HG03280 (cell line): ENCODE results near the gene CFAP20DC.
"Not testable (repeated sequence)": the region's sequence is repeated elsewhere in the genome, so short reads cannot be mapped to it uniquely, and the experiment has no call there.

Experiments used
- ATAC-seq: cut with Tn5 transposase; IDR thresholded peaks from one replicate; pipeline ENCODE4 v1.9.1; 2021; ENCODE audit warnings: mild to moderate bottlenecking, moderate library complexity; ENCODE audit not compliant: unreplicated experiment

Gene CFAP20DC

GRCh38 chr3:58824777-58825176 lies 225.0 kb downstream of the CFAP20DC start:
- no peak for ATAC-seq

GRCh38 chr3:58824285-58824684 lies 225.5 kb downstream of the CFAP20DC start:
- ATAC-seq = no peak

GRCh38 chr3:58806551-58807244 lies 243.1 kb downstream of the CFAP20DC start:
- not testable (repeated sequence) for ATAC-seq

- ATAC-seq = no peak
Measured at GRCh38 chr3:58804914-58805313, 244.9 kb downstream of the CFAP20DC start.

- no peak for ATAC-seq
Measured at GRCh38 chr3:58801541-58801940, 248.3 kb downstream of the CFAP20DC start.

GRCh38 chr3:58800940-58801339 lies 248.9 kb downstream of the CFAP20DC start:
- ATAC-seq = no peak

GRCh38 chr3:58800032-58800431 lies 249.8 kb downstream of the CFAP20DC start:
- no peak for ATAC-seq

GRCh38 chr3:58799271-58799670 lies 250.6 kb downstream of the CFAP20DC start:
- ATAC-seq = no peak

GRCh38 chr3:58798312-58798711 lies 251.5 kb downstream of the CFAP20DC start:
- ATAC-seq = no peak

GRCh38 chr3:58794750-58795149 lies 255.1 kb downstream of the CFAP20DC start:
- no peak for ATAC-seq

GRCh38 chr3:58793938-58794337 lies 255.9 kb downstream of the CFAP20DC start:
- ATAC-seq = no peak

- no peak for ATAC-seq
Measured at GRCh38 chr3:58792921-58793451, 256.8 kb downstream of the CFAP20DC start.

GRCh38 chr3:58789385-58789784 lies 260.4 kb downstream of the CFAP20DC start:
- ATAC-seq = no peak

GRCh38 chr3:58784888-58785287 lies 264.9 kb downstream of the CFAP20DC start:
- ATAC-seq = no peak

- no peak for ATAC-seq
Measured at GRCh38 chr3:58784425-58784824, 265.4 kb downstream of the CFAP20DC start.

- no peak for ATAC-seq
Measured at GRCh38 chr3:58783845-58784244, 266.0 kb downstream of the CFAP20DC start.

- no peak for ATAC-seq
Measured at GRCh38 chr3:58779934-58780333, 269.9 kb downstream of the CFAP20DC start.

- ATAC-seq = no peak
Measured at GRCh38 chr3:58776231-58776630, 273.6 kb downstream of the CFAP20DC start.

GRCh38 chr3:58772462-58772861 lies 277.4 kb downstream of the CFAP20DC start:
- ATAC-seq = no peak

- ATAC-seq = no peak
Measured at GRCh38 chr3:58769065-58769464, 280.8 kb downstream of the CFAP20DC start.

GRCh38 chr3:58766587-58767282 lies 283.1 kb downstream of the CFAP20DC start:
- no peak for ATAC-seq

GRCh38 chr3:58755150-58755549 lies 294.7 kb downstream of the CFAP20DC start:
- no peak for ATAC-seq
